ENCODE measurements around the gene PSD4.

DNA sequence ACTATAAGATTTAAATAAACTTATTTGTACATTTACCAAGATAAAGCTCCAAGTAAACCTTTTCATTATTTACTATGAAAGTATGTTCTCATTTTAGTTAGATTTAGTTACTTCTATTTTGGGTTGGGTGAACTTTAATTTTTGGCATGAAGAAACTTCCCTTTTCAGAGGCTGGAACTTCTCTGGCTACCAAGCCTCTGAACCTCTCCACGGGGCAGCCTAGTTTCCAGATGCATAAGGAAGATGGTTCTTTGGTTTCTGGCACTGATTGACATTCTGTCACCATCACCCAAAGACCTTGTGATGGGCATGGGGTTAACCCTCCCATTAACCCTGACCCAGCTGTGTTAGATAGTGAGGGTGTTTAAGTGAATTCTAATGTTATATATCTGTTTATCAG is 17.1 kb downstream of the PSD4 start:
- TF ChIP-seq, protein P1, sequence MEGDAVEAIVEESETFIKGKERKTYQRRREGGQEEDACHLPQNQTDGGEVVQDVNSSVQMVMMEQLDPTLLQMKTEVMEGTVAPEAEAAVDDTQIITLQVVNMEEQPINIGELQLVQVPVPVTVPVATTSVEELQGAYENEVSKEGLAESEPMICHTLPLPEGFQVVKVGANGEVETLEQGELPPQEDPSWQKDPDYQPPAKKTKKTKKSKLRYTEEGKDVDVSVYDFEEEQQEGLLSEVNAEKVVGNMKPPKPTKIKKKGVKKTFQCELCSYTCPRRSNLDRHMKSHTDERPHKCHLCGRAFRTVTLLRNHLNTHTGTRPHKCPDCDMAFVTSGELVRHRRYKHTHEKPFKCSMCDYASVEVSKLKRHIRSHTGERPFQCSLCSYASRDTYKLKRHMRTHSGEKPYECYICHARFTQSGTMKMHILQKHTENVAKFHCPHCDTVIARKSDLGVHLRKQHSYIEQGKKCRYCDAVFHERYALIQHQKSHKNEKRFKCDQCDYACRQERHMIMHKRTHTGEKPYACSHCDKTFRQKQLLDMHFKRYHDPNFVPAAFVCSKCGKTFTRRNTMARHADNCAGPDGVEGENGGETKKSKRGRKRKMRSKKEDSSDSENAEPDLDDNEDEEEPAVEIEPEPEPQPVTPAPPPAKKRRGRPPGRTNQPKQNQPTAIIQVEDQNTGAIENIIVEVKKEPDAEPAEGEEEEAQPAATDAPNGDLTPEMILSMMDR (IDR thresholded peaks at IDR 0.05), result no peak
- no peak for TF ChIP-seq EP300 (IDR thresholded peaks at IDR 0.05; ENCODE audit: low read depth)
